A549 (cell line): ENCODE results near the gene PHF21B.

Experiments used
- POLR2A ChIP-seq: IDR thresholded peaks from 2 replicates; pipeline ENCODE4 v1.6.1; 2012; ENCODE audit warnings: mild to moderate bottlenecking, low read length
- RAD21 ChIP-seq, 2 experiments: fragments of >200 bp in 1 of 2; sonication (Bioruptor Twin) in 1 of 2; formaldehyde crosslinking in 1 of 2; IDR thresholded peaks in 1 of 2; conservative IDR thresholded peaks in 1 of 2; 2 replicates in 1 of 2; 3 replicates in 1 of 2; pipeline ENCODE4 v1.6.1; 2012 to 2018; ENCODE audit warnings: inconsistent platforms in 1 of 2
- RCOR1 ChIP-seq: fragments of 150-350 bp; IDR thresholded peaks from 2 replicates; pipeline ENCODE4 v1.6.1; 2014; ENCODE audit warnings: antibody characterized with exemption, low read length, low read depth
- ZFP36 ChIP-seq: fragments of 450-650 bp; IDR thresholded peaks from 2 replicates; pipeline ENCODE4 v1.6.1; 2014; ENCODE audit warnings: borderline replicate concordance; ENCODE audit not compliant: partially characterized antibody
- ZNF302 ChIP-seq: fragments of 250-450 bp; sonication (Bioruptor Pico); IDR thresholded peaks from 2 replicates; pipeline ENCODE4 v1.9.0; 2021; ENCODE audit warnings: inconsistent platforms, mild to moderate bottlenecking, moderate library complexity
- TF ChIP-seq, protein P1 (sequence below): fragments of >200 bp; sonication (Bioruptor Twin); formaldehyde crosslinking; IDR thresholded peaks from 3 replicates; pipeline ENCODE4 v1.5.1; 2016

DNA sequence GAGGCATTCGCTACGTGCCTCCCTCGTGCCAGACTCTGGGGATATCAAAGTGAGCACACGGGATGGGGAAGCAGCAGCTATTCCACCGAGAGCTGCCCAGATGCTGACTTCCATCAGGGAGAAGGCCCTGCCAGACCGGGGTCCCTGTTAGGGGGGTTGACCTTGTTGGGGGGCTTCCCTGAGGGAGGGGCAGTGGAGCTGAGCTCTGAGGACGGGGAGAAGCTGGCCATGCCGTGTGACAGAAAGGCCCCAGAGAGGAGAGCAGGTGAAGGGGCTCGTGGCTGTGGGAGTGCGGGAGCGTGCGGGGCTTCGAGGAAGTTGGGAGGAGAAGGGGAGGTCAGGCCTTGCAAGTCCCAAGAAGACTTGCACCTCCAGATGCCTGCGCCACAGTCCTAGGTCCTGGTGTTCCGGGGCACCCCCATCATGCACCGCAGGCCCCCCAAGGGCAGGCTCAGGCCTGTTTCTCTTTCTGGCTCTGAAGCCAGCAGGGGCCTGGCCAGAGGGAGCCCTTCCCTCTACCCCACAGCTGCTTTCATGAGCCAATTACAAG, 163.0 kb downstream of the PHF21B start:
- no peak for TF ChIP-seq RCOR1
- TF ChIP-seq, protein P1, sequence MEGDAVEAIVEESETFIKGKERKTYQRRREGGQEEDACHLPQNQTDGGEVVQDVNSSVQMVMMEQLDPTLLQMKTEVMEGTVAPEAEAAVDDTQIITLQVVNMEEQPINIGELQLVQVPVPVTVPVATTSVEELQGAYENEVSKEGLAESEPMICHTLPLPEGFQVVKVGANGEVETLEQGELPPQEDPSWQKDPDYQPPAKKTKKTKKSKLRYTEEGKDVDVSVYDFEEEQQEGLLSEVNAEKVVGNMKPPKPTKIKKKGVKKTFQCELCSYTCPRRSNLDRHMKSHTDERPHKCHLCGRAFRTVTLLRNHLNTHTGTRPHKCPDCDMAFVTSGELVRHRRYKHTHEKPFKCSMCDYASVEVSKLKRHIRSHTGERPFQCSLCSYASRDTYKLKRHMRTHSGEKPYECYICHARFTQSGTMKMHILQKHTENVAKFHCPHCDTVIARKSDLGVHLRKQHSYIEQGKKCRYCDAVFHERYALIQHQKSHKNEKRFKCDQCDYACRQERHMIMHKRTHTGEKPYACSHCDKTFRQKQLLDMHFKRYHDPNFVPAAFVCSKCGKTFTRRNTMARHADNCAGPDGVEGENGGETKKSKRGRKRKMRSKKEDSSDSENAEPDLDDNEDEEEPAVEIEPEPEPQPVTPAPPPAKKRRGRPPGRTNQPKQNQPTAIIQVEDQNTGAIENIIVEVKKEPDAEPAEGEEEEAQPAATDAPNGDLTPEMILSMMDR: no peak
- no peak for TF ChIP-seq RAD21 (conservative IDR thresholded peaks at IDR 0.05 in 1 of 2, IDR thresholded peaks at IDR 0.05 in 1 of 2)
- no peak for TF ChIP-seq POLR2A
- no peak for TF ChIP-seq ZNF302 (CRISPR knock-in tag)
- TF ChIP-seq ZFP36: no peak
